NCI-H1694 treated with DMSO at 0.1 percent for 48 hours (cell line): ENCODE results near the gene PRKN.
"Not testable (repeated sequence)": the region's sequence is repeated elsewhere in the genome, so short reads cannot be mapped to it uniquely, and the experiment has no call there.

Experiments
- DNase-seq: peaks from one replicate; lab custom pipeline; 2025; lab: John Stamatoyannopoulos, UW

The PRKN gene

DNA sequence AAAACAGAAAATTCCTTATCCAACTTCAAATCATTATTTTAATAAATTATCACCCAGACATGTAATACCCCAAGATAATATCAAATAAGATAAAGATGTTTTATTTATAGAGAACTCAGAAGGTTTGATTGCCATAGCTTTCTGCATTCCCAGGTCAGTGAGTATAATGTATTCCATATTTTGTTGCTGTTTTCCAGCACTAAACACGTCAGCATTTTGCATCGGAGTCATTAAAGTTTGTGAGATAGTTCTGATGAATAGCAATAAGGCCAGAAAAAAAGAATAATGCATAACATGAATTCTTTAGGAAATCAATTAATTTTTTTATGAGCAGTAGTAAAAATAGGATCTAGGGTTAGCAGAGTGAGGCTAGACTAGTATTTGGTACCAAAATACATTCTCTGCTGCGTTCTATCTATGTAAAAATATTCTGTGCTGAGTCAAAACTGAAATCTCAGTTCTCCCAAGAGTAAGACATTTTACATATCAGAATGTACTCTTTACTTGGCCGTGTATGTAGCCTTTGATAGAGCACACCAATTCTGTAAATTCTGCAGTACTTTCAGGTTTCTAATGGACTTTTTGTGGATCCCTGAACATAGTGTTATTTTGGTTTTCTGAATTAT lies 1183.8 kb downstream of the PRKN start:
- no peak for DNase-seq

DNA sequence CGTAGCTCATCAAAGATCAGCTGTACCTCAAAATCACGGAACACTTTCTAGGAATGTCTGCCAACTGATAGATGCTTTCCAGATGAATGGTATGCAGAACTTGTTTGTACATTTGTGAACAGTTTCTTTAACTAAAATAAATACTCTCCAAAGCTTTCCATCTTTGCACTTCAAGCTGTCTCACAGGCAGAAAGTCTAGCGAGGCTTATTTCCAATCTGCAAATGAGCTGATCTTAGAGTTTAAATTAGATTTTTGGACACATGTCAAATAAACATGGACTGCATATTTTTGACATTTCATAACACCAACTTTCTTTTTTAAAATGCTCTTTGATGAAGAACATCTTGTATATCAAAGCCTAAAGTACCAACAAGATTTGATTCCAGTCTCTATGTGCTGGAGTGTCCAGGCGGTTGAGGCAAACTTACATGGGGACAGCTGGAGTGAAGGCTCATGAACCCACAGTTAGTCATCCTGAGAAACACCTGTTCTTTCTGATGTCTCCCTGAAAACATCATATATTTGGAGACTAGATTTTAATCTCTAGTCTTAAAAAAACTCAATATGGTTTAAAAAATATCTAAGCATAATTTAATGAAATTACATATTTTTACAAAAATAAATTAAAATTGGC lies 1185.1 kb downstream of the PRKN start:
- no peak for DNase-seq

DNA sequence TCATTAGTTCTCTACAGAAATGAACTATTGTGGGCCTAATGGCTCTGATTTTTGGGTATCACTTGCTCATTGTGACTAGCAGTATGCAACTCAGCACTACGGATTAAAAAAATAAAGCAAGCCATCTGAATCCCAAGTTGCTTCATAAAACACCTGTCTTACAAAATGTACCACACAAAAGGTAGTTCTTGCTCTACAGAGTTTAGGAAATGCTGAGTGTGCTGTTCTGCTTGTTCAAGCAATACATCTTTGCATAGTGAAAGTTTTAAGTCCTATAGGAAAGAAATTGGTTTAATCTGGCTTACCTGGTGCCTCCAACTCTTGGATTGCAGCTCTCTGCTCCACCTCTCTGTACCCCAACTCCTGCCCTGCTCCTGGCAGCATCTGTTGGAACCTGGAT lies 1187.0 kb downstream of the PRKN start:
- DNase-seq, result no peak

DNA sequence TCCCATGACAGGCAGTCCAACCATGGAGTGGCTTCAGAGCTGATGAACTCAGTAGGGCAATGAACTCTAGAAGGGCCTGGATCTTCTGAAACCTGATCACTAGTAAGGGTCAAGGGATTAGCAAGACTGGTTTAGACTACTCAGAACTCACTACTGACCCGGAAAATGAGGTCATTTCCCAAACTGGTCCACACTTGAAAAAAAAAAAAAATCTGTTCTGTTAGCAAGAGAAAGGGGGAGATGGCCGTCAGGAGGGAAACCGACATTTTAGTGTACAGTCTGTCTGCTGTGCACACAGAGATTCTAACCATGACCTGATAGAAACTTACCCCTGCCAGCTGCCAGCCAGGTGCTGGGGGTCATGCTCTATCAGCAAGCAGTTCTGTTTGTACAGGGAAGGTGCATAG lies 1191.3 kb downstream of the PRKN start:
- DNase-seq, result no peak

DNA sequence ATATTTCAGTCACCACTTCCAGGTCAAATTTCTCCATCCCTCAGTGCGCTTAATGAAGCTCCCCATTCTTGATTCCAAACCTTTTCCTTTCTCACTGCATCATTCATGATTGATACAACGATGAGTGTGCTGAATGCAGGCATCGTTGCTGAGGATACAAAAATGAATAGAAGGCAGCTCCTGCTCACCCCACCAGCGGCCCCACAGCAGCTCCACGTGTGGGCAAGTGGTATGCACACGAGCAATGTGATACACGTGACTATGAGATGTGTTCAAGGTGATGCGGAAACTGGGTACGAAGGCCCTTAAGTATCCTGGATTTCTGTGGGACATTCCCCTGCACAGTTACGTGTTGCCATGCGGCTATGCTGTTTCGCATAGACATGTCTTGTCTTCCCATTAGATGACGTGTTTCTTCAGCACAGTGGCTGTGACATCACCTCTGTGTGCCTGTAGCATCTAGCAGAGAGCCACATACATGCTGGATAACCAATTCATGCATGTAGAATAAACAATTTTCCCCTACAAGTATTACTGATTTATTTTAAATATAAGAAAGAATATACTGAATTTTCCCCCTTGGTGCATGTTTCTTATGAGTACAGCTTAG lies 1193.2 kb downstream of the PRKN start:
- DNase-seq, result no peak

DNA sequence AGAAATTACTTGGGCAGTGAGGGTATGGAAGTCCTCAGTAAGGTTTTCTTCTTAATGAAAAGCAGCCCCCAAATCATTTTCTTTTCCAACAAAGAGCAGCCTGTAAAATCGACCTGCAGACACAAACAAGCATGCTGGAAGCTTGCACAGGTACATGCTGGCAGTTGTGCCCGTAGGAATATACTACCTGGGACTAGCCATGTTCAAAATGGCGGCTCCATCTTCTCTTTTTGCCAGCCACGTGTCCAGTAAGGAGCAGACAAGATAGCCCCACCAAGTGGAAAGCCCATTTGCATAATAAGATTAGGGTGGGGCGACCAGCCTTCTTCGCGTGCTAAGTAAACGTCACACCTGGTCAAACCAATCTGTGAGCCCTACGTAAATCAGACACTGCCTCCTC lies 1194.3 kb downstream of the PRKN start:
- DNase-seq, result no peak

DNA sequence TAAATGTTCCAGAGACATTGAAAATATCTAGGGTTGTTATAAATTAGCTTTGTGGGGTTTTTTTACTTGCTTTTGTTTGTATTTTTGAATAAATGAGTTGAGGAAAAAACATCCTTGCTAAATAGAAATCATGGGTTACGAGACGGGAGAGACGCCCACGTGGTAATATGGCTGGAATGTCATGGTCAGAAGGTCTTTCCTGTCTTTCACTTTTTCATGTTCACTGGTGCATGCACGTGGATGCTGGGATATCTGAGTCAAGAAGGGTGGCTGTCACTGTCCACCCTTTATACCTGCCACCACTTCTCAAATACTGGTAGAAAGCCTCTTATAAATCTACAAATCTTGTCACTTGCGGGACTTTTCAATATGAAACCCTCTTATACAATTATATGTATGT lies 1195.0 kb downstream of the PRKN start:
- DNase-seq, result no peak

DNA sequence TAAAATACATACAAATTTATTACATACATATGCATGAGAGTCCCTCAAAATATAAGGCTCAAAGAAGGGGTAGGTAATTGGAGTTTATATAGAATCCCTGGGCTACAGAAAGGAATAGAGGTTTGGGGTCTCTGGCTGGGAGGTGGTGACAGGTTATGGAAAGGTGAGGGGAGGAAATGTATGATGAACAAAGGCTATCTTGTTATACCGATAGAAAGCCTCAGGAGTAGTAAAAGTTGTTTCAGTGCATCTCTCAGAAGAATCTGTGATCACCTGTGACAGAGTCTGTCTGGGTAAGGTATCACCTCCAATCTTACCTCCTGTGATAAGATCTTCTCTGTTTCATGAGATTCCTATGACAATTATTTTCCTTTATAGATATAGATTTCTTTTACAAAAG lies 1200.8 kb downstream of the PRKN start:
- no peak for DNase-seq

DNA sequence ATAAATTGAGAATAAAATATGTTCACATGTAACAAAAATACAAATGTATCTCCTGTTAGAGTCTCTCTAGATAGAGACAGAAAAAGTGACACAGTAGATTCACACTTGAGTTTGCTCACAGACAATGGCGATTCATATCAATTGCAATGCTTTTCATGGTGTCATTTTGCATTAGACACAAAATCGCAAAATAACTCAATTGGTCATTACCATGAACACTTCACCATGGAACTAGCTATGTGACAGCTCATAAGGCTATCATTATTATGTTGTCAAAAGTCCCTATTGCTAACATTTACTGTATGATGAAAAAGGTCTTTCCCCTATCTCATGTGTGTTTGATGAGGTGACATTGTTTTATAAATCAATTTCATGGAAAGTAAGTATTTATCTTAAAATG lies 1204.2 kb downstream of the PRKN start:
- no peak for DNase-seq

DNA sequence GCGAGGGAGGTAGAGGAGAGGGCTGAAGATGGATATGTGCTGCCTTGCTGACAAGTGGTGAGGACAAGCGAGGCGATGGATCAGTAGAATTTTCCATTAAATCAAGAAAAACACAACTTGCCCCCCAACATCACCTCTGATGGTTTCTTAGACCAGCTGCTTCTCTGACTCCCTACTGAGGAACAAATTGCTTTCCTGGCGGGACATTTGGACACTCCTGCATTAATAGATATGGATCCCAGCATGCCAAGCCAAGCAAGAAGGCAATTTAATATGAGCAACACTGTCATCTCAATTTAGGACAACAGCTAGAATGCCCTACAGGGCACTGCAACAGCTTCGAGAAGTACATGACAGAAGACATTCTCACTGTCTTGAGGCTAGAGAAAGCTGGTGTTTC lies 1205.3 kb downstream of the PRKN start:
- DNase-seq, result no peak

DNA sequence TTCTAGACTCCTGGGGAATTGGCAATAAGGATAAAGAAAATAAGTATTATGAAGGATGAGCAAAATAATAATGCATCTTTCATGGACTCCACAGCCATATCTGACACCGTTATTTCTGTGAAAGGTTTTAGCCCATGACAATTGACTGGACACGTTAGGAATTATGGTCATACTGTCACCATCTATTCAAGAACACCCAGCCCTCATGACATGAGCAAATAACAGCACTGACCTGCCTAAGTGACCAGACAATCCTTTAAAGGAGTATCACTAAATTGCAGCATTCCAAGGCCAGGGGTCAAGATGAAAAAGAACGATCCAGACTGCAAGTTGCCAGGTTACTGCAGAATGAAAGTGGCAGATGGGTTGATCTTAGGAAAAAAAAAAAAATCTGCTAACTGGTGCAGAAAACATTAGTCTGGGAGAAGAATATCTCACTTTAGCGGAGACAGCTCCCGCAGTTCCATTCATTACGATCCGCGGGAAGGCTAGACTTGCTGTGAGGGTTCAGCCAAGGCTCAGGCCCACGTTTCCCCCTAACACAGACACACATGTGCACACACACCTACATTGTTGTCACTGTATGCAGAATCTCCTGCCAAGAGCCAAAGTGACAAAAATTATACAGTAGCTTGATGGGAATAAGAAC lies 1216.0 kb downstream of the PRKN start:
- no peak for DNase-seq

DNA sequence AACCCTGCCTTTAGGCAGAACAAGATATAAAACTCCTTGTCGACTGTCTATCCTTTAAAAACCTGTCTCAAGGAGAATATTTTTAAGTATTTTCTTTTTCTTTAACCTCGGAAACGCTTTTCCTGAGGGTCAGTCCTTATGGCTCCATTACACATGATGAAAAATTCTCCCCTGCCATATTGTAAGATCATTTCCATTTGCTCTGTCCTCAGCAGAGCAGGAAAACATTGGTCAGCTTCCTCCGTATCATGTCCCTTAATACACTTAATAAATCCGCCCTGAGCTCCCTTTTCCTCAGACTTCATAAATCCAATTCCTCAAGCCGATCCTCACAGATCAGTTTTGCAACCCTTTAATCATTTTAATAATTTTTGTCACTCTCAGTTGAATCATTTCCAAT lies 1219.2 kb downstream of the PRKN start:
- no peak for DNase-seq

DNA sequence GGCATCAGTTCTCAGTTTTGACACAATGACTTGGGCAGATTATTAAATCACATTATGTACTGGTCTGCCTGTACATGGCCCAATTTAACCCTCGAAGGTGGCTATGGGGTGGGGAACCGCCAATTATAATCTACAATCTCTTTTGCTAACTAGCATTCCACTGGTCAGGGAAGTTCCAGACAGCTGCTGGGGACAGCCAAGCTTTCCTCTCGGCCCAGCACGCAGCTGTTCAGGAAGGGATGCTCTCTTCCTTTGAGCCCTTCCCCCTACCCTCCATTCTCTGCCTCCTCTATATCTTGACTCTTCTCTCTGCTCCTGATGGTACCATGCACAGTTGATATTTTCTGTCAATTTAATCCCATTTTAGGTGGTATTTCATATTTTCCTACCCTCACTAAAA lies 1220.2 kb downstream of the PRKN start:
- DNase-seq, result no peak

DNA sequence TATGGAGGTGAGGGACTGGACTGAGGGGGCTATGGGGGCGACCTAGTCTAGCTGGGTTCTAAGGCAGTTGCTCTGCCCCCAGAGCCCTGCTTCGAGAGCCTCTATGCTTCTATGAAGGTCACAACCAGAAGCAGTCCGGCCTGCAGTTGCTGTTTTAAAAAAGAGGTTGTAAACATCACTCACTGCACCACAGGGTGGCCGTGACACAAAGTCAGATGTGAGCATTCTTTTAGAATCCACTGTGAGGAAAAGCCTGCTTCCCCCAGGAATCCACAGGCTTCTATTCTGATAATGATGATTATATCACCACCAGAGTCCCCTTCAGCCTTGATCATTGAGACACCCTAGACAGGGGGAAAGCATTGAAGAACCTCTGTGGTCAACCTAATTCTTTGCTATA lies 1224.0 kb downstream of the PRKN start:
- DNase-seq, result no peak

DNA sequence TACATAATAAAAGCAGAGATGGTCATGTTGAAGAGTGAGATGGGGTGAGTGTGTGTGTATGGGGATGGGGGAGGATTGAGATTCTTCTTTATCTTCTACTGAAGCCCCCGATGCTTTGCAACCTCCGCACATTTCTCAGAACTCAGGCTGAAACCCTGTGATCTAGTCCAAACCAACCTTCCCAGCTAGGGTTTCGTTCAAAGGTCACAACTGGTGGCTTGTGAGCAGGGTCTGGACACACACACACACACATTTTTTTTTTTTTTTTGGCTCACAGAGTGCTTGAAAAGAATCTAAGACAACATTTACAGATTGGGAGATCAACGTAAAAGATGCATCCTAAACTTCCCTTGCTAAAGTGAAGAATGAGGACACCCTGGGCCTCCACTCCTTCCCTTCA lies 1228.7 kb downstream of the PRKN start:
- no peak for DNase-seq

DNA sequence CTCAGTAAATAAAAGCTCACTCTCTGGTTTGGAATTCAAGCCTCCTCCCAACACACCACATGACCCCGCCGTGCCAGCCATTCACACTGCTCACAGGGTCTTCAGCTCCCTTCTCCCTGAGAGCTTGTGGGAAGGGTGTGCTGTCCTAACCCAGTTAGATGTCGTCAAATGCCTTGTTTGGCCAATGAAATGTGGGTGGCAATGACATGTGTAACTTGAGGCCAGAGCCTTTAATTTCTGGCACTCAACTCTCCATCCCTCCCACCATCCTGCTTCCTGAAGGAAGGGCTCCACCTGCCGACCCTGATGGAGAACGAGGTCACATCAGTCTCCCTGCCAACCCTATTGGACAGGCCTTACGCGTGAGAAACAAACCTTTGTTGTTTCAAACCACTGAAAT lies 1229.2 kb downstream of the PRKN start:
- DNase-seq, result no peak

DNA sequence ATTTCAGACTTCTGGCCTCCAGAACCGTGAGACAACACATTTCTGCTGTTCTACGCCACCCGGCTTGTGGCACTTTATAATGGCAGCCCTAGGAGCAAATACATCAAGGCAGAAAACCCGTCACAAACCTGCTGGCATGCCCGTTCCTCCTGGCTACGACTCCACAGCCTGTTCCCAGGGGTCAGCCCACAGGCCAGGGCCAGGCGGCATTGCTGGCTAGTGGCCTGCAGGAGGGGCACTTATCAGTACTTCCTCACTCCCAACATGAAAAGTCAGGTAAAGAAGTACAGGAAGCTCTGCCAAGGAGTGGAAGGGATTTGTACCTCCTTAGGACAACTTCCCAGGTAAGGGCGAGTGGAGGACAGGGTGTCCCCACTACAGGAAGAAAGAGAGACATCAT lies 1230.6 kb downstream of the PRKN start:
- DNase-seq, result no peak

DNA sequence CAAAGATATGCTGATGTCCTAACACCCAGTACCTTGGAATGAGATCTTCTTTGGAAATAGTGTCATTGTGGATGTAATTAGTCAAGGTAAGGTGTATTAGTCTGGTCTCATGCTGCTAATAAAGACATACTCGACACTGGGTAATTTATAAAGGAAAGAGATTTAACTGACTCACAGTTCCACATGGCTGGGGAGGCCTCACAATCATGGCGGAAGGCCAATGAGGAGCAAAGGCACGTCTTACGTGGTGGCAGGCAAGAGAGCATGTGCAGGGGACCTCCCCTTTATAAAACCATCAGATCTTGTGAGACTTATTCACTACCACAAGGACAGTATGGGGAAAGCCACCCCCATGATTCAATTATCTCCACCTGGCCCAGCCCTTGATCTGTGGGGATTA lies 1231.3 kb downstream of the PRKN start:
- DNase-seq, result not testable (repeated sequence)

DNA sequence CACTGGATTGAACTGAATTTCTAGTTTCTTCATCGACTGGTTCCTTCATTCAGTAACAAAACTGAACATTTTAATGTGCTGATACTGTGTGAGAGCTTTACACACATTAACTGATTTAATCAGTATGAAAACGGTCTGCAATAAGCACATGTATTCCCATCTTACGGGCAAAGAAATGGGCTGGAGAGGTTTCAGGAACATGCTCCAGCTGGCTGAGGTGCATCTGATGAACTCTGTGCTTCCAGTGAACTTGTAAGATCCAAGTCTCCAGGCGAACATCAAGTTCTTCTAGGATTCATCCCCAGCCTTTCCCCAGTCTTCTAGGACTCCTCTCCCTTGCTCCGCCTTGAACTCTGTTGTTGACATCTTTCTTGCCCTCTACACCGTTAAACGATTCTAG lies 1233.0 kb downstream of the PRKN start:
- no peak for DNase-seq

DNA sequence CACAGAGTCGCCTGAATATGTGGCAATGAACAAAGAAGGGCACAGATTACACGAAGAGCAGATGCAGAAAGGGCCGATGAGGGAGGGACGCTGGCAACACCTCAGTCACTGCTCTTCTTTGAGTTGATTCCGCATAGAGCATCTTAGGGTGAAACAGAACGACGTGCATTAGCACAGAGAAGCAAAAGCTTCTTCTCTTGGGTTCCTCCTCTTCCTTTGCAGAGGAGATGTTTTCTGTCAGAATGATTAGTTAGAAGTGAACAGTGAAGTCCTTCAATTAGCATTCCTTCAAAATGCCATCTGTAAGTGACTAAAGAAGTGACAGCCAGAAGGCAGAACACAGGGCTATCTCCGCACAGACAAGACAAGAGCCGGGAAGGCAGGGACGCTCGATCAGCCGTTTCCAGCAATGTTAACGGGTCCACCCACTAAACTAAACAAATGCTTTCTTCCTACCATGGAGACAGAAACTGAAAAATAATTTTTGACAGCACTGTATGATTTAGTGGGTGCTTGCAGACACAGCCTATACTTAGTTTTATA lies 1233.9 kb downstream of the PRKN start:
- DNase-seq, result no peak

DNA sequence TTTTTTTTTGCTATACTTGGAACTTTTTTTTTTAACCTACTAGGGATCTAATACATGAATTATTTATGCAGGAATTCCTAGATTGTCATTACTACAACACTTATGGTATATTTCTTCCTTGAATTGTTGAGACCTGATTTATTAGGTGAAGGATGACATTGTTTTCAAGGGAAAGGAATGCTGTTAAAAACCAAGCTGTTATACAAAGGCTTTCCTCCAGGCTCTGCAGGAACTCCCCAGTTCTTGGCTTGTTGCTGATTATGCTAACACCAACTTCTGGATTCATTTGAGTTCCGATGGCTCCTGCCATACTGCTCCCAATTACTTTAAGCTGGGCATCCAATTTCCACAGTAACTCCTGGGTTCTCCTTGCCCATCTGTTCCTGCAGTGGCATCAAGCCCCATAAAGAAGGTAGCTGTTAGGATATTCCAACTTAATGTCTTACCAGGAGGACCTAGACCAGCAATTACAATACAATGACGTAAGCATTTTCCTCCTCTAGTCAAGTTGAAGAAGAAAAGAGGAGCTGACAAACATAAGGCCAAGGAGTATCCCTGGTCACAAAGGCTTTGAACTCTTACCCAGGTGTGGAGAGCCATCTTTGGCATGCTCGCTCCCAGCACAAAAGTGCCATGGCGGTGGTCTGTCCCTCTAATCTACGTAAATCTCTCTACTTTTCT lies 1237.8 kb downstream of the PRKN start:
- DNase-seq, result no peak

DNA sequence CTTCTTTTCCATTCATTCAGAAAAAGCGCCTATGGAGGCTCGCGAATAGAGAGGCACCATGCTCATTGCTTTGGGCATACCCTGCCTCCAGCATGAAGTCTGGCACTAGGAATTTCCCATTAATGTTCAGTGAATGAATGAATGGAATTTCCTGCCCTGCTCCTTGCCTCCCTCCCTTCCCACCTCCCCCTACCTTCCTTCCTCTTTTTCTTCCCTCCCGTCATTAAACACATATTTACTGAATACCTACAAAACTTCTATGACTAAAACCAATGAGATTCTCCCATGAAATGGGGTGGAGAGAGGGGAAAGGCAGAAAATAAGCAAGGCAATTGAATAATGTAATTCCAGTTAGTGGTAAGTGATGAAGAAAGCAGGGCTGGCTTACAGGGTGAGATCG lies 1239.9 kb downstream of the PRKN start:
- DNase-seq, result no peak

DNA sequence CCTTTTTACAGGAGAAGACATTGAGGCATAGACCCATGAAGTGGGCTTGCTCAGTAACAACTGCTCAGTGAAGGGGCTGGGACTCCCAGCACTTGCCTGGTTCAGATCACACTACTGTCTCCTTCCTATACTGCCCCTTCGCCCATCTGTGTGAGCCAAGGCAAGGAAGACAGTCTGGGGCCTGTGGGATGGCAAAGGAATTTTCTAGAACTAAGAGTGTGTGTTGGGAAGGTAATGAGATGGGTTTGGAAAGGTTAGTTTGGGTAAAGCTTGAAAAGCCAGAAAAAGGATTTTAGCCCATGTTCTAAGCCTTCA lies 1240.4 kb downstream of the PRKN start:
- no peak for DNase-seq
